Lower leg skin (tissue), 4 donors: ENCODE measurements around the gene HSPA12B. TPM values are rescaled to one million over a fixed set of nuclear protein-coding genes. Genes with fewer than 3 reads are reported as not detected.

Source experiments
- DNase-seq, 2 donors: peaks; one replicate each; pipeline ENCODE4 v3.0.0-alpha.2; 2019; ENCODE audit warnings: low spot score in 2 of 2
- H3K4me3 ChIP-seq: fragments of 200-600 bp; sonication (generic); 2 replicates; pipeline ENCODE4 v1.5.1; 2017; ENCODE audit warnings: mild to moderate bottlenecking, low read depth; ENCODE audit not compliant: poor library complexity, severe bottlenecking
- POLR2A ChIP-seq, 2 donors: fragments of 450-650 bp; IDR thresholded peaks; one replicate each; pipeline ENCODE4 v1.6.1; 2016 to 2017; ENCODE audit warnings: antibody characterized with exemption in 2 of 2, mild to moderate bottlenecking in 1 of 2, moderate library complexity in 1 of 2
- WGBS, 2 donors: methylation state at CpG; one replicate each; pipeline ENCODE4 v1.1.5; 2018; 5-methylcytosine and 5-hydroxymethylcytosine counted together
- intact Hi-C: fragments of 100-400 bp; cut with DNase I; formaldehyde crosslinking; loops from one replicate; pipeline ENCODE4 v1.15.0; 2023; ENCODE audit warnings: low total_unique reads
- total RNA-seq, 4 donors: library from RNA; depleted of rRNA; stranded (reverse); fragments of >200 nt; gene quantifications; one replicate each; pipeline ENCODE4 v1.1.0, GENCODE V29; 2016
- TF ChIP-seq, protein P1 (sequence below), 3 donors: fragments of 450-650 bp; IDR thresholded peaks; one replicate each; pipeline ENCODE4 v1.5.1; 2016; ENCODE audit warnings: antibody characterized with exemption in 3 of 3, mild to moderate bottlenecking in 3 of 3, moderate library complexity in 2 of 3

The HSPA12B gene
- total RNA-seq, 4 donors from 2014 or later, result 4.0 to 6.0 (median 5.7) TPM

DNA sequence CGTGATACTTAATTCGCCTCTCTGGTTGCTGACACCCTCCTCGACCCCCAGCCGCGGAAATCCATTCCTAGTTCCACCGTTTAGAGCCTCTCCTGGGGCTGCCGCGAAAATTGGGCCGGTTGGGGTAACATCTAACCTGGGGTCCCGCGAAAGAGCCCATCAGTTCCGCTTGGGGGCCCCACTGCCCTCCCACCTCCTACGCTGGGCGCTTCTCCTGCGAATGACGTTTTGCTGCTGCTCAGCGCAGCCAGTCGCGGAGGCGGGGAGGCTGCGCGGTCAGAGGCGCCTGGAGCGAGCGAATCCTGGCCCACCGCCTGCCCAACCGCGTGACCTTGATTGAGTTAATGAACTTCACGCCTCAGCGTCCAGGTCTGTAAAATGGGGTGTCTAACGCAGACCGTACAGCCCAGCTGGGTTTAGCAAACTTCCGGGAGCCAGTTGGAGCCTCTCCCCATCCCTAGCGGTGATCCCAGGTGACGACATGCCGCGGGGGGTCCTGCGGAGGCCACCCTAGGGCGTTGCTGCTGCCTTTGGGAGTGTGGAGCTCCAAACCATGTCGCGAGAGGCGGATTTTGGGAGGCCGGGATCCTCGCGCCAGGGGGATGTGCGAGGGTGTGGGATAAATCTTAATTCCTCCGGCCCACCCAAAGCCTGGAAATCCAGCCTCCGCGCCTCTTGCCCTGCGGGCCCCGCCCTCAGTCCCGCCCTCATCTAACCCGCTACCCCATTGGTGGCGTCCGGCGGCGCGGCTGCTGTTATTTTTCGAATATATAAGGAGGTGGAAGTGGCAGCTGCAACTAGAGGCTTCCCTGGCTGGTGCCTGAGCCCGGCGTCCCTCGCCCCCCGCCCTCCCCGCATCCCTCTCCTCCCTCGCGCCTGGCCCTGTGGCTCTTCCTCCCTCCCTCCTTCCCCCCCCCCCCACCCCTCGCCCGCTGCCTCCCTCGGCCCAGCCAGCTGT, 63.3 kb downstream of the HSPA12B start, which contains the start of gene CDC25B:
Gene CDC25B, plus strand, starts transcription at position 800 of the 958 bp plus-strand sequence. CDS start 222 bp downstream, outside the sequence.
- H3K4me3 ChIP-seq, result peak within 1 kb of the TSS; percentile 61
- DNase-seq, result peak; percentile 94 to 99
- TF ChIP-seq POLR2A (IDR thresholded peaks at IDR 0.05), result no peak
- TF ChIP-seq, protein P1, sequence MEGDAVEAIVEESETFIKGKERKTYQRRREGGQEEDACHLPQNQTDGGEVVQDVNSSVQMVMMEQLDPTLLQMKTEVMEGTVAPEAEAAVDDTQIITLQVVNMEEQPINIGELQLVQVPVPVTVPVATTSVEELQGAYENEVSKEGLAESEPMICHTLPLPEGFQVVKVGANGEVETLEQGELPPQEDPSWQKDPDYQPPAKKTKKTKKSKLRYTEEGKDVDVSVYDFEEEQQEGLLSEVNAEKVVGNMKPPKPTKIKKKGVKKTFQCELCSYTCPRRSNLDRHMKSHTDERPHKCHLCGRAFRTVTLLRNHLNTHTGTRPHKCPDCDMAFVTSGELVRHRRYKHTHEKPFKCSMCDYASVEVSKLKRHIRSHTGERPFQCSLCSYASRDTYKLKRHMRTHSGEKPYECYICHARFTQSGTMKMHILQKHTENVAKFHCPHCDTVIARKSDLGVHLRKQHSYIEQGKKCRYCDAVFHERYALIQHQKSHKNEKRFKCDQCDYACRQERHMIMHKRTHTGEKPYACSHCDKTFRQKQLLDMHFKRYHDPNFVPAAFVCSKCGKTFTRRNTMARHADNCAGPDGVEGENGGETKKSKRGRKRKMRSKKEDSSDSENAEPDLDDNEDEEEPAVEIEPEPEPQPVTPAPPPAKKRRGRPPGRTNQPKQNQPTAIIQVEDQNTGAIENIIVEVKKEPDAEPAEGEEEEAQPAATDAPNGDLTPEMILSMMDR (IDR thresholded peaks at IDR 0.05), result peak in 1 of 3 donors; percentile 62
- WGBS, 2 donors, result 1% methylated on average over 40 to 55 of the region's 69 CpGs
- intact Hi-C loops, result no loop called here

DNA sequence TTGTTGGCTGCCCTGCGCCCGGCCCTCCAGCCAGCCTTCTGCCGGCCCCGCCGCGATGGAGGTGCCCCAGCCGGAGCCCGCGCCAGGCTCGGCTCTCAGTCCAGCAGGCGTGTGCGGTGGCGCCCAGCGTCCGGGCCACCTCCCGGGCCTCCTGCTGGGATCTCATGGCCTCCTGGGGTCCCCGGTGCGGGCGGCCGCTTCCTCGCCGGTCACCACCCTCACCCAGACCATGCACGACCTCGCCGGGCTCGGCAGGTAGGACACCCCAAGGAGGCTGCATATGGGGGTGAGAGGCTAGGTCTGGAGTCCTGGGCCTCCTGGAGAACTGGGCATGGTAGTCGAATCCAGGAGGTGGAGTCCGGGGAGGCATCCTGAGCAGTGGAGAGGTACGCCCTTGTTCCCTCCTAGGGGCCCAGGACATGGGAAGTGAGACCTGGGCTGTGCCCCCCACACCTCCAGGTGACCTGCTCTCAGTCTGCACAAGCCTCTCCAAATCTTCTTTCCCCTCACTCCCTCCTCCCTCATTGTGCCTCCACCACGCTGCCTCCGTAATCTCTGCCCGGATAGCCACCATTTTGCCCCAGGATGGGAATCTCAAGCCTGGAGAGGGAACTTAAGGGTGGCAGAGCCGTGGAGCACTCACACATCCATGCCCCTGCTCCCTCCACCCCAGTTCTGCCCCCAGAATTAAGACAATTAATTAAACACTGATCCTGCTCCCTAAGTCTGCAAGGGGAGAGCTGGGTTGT, 64.2 kb downstream of the HSPA12B start:
- 39 to 45% methylated on average over 6 to 7 of the region's 33 CpGs for WGBS, 2 donors
- intact Hi-C loops, result no loop called here
- no peak for DNase-seq
- TF ChIP-seq POLR2A (IDR thresholded peaks at IDR 0.05), result no peak
- H3K4me3 ChIP-seq, result peak overlapping the region; percentile 8

DNA sequence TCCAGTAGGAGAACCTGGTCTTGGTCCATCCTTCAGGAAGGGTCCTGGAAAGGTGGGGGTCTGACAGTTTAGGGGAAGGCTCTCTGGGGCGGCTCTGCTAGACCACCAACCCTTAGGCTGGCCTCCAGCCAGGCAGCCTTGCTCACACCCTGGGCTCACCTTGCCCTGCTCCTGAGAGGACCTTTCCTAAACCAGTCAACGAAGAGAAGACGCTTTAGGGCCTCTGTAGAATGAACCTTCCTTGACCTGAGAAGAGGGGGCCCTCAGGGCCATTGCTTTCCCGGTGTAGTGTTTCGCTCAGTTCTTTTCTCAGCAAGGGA, 64.7 kb downstream of the HSPA12B start:
- no peak for TF ChIP-seq POLR2A (IDR thresholded peaks at IDR 0.05)
- TF ChIP-seq, protein P1 (IDR thresholded peaks at IDR 0.05), result no peak
- intact Hi-C loops, result no loop called here
- DNase-seq, result no peak
- WGBS, 2 donors, result 44 to 62% methylated on average over 5 of the region's 5 CpGs
- no peak overlapping the region for H3K4me3 ChIP-seq

DNA sequence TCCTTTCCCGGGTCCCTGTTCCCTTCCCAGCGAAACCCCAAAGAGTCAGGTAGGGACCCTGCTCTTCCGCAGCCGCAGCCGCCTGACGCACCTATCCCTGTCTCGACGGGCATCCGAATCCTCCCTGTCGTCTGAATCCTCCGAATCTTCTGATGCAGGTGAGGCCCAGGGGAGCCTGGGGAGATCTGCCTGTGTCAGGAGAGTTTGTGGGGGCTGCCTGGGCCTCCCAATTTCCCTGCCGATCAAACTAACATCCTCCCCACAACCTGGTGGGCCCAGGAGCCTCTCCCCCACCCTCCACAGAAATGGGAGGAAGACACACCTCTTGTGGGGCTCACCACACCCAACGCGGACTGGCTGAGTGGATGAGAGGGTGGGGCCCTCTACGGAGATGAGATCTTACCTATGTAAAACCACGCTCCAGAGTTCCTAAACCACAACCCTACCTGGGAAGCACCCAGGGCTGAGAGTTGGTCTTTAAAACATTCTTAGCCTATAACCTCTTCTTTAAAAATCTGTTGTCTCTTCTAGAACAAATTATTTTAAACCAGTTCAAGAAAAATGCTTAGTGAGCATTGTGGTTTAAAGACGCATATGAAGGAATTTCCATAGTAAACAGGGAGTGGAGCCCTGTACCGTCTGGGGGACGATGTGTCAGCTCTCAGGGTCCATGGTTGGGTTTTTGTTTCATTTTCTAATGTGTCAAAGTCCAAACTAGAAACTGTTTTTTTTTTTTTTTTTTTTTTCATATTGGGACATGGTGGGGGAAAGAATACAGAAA, 65.3 kb downstream of the HSPA12B start:
- TF ChIP-seq POLR2A (IDR thresholded peaks at IDR 0.05), result no peak
- TF ChIP-seq, protein P1 (IDR thresholded peaks at IDR 0.05), result no peak
- WGBS, 2 donors, result 42 to 45% methylated on average over 19 of the region's 19 CpGs
- DNase-seq, result no peak
- H3K4me3 ChIP-seq, result no peak overlapping the region
- intact Hi-C loops, result no loop called here

DNA sequence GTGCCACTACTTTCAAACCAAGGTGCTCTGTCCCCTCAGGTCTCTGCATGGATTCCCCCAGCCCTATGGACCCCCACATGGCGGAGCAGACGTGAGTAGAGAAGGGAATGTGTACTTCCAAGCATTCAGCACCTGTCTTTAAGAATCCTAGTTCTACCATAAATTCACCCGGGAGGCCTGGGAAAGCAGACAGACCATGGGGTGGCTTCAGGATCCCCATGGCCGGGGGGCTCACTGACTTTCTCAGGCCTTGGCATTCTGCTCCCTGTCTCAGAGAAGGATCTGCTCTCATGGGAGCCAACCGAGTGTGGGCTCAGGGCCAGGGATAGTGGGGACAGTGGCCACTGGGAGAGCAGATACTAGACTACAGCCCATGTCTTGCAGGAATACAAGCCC, 65.9 kb downstream of the HSPA12B start:
- no peak for DNase-seq
- intact Hi-C loops, result no loop called here
- no peak for TF ChIP-seq POLR2A (IDR thresholded peaks at IDR 0.05)
- TF ChIP-seq, protein P1 (IDR thresholded peaks at IDR 0.05), result no peak
- WGBS, 2 donors, result 63 to 80% methylated on average over 5 of the region's 5 CpGs
- H3K4me3 ChIP-seq, result no peak overlapping the region
